Mucosa of rectum (tissue), 2 donors: Measurements from ENCODE around the gene MLX.
"Not testable (repeated sequence)": the region's sequence is repeated elsewhere in the genome, so short reads cannot be mapped to it uniquely, and the experiment has no call there.

ENCODE experiments used
- H3K27ac ChIP-seq, 2 donors: one replicate each; pipeline ENCODE4 v1.7.0; 2013; ENCODE audit warnings: inconsistent platforms in 2 of 2, low read depth in 2 of 2, low read length in 2 of 2
- H3K27me3 ChIP-seq, 2 donors: one replicate each; pipeline ENCODE4 v1.7.0; 2013; ENCODE audit warnings: low read length in 2 of 2; ENCODE audit not compliant: control insufficient read depth in 2 of 2, insufficient read depth in 2 of 2
- H3K36me3 ChIP-seq, 2 donors: one replicate each; pipeline ENCODE4 v1.7.0; 2013; ENCODE audit warnings: low read length in 2 of 2; ENCODE audit not compliant: control insufficient read depth in 2 of 2, insufficient read depth in 2 of 2
- H3K4me1 ChIP-seq, 2 donors: one replicate each; pipeline ENCODE4 v1.7.0; 2013; ENCODE audit warnings: low read length in 2 of 2, mild to moderate bottlenecking in 1 of 2; ENCODE audit not compliant: control insufficient read depth in 2 of 2, insufficient read depth in 2 of 2
- H3K4me3 ChIP-seq, 2 donors: one replicate each; pipeline ENCODE4 v1.7.0; 2013; ENCODE audit warnings: low read length in 2 of 2
- H3K9ac ChIP-seq, 2 donors: one replicate each; pipeline ENCODE4 v1.7.0; 2013; ENCODE audit warnings: low read length in 2 of 2, low read depth in 1 of 2, mild to moderate bottlenecking in 1 of 2
- H3K9me3 ChIP-seq, 2 donors: one replicate each; pipeline ENCODE4 v1.7.0; 2013; ENCODE audit warnings: low read length in 2 of 2; ENCODE audit not compliant: control insufficient read depth in 2 of 2
- donor health status: healthy.
- donor health status: Normal muscosa, but diverticular disease.

The MLX gene

GRCh38 chr17:42596386-42596785 lies 29.5 kb downstream of the MLX start:
- Histone ChIP-seq H3K36me3 (peaks cover 2 to 14% of the 10 kb centered on the region in 2 donors), H3K9ac (no peak overlapping the region), H3K4me1 (peaks cover 0 to 4% of the 10 kb centered on the region in 2 donors), H3K4me3 (no peak overlapping the region), H3K27me3 (no peaks in the 10 kb centered on the region), H3K9me3 (no peaks in the 10 kb centered on the region), H3K27ac (no peak overlapping the region)

DNA sequence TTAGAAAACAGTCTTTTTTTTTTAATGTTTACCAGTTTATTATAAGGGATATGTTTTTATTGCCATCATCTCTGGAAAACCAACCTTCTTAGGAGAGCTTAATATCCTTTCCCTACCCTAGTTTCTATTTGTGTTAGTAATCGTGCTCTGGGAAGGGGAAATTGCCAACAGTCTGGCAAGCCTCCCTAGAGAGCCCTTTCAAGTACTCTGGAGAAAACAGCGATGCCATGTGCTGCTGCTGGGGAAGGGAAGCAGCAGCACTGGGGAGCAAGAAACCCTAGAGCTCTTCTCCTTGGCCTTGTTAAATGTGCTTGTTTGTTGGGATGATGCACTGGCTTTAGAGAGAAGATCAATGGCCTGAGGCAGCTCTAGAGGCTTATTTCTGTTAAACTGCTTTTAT lies 32.0 kb downstream of the MLX start:
- H3K27me3 ChIP-seq = no peaks in the 10 kb centered on the region
- no peaks in the 10 kb centered on the region for H3K9me3 ChIP-seq
- no peak overlapping the region for H3K4me3 ChIP-seq
- no peak overlapping the region for H3K9ac ChIP-seq
- H3K27ac ChIP-seq = no peak overlapping the region
- peaks cover 0 to 7% of the 10 kb centered on the region in 2 donors for H3K36me3 ChIP-seq
- H3K4me1 ChIP-seq = peaks cover 0 to 4% of the 10 kb centered on the region in 2 donors

DNA sequence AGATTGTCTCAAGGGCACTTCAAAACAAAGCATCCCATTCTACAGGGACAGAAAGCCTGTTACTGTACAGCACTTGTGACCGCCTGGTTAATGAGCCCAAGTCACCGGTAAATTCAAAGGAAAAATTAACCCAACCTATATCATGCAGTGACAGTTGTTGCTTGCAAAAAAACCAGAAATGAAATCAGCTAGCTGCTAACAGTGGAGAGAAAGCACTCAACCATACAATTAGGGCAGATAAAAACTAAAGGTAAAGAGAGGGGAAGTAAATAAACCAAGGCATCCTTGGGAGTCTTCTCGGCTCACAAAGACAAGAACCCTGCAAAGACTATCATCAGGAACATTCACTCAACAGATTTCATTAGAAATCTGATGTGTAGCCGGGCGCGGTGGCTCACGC lies 36.4 kb downstream of the MLX start:
- Histone ChIP-seq H3K4me1 (peaks cover 10 to 15% of the 10 kb centered on the region in 2 donors), H3K9ac (no peak overlapping the region)

GRCh38 chr17:42607769-42608168 lies 40.9 kb downstream of the MLX start:
- H3K4me3 ChIP-seq = peak overlapping the region; percentile 98 to 100
- no peak overlapping the region for H3K27ac ChIP-seq
- no peaks in the 10 kb centered on the region for H3K9me3 ChIP-seq
- peaks cover 0 to 10% of the 10 kb centered on the region in 2 donors for H3K36me3 ChIP-seq
- H3K27me3 ChIP-seq = no peaks in the 10 kb centered on the region
- H3K9ac ChIP-seq = peak overlapping the region; percentile 95 to 98
- H3K4me1 ChIP-seq = peaks cover 11 to 13% of the 10 kb centered on the region in 2 donors

More for the DNA sequence above, 36.4 kb downstream of the MLX start:
- Histone ChIP-seq H3K27me3 (no peaks in the 10 kb centered on the region), H3K36me3 (peaks cover 0 to 2% of the 10 kb centered on the region in 2 donors), H3K27ac (no peak overlapping the region), H3K9me3 (no peaks in the 10 kb centered on the region), H3K4me3 (no peak overlapping the region)

DNA sequence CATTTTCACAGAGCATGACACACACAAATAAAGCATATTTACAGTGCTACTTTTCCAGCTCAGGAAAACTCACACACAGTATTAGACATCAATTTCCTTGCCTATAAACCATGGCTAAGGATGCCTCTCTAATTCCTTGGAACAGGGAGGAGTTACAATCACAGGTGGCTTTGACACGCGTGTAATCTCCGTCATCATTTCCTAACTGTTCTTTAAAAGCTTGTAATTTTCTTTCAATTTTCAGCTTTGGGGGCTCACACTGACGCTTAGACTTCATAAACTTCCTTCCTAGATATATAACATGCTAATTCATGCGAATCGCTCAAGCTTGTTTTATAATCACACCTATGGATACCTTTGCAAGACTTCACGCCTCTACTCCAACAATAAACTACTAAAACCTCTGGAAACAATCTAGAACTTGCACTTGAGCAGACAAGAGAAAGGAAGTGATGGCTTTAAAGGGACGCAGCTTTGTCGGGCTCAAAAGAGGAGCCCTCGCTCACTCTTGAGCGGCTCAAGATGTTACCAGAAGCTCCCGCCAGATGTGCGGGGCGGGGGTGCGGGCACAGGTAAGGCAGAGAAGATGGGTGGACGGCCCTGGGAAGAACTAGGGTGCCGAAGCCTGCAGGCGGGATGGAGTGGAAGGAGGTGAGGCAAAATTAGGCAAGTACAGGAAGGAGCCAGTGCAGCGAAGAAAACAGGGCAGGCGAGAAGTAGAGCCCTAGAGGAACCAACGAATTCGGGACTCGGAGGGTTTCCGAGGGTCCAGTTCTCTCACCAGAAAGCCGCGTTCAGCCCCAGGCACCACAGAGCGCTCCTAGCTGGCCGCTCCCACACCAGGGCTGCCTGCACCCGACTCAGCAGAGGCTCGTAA lies 41.6 kb downstream of the MLX start:
- Histone ChIP-seq H3K36me3 (peaks cover 3 to 18% of the 10 kb centered on the region in 2 donors), H3K4me3 (peak overlapping the region; percentile 98 to 100), H3K27ac (peak overlapping the region; percentile 86 to 95), H3K27me3 (no peaks in the 10 kb centered on the region), H3K9ac (peak overlapping the region; percentile 95 to 98), H3K4me1 (peaks cover 11 to 13% of the 10 kb centered on the region in 2 donors), H3K9me3 (no peaks in the 10 kb centered on the region)

DNA sequence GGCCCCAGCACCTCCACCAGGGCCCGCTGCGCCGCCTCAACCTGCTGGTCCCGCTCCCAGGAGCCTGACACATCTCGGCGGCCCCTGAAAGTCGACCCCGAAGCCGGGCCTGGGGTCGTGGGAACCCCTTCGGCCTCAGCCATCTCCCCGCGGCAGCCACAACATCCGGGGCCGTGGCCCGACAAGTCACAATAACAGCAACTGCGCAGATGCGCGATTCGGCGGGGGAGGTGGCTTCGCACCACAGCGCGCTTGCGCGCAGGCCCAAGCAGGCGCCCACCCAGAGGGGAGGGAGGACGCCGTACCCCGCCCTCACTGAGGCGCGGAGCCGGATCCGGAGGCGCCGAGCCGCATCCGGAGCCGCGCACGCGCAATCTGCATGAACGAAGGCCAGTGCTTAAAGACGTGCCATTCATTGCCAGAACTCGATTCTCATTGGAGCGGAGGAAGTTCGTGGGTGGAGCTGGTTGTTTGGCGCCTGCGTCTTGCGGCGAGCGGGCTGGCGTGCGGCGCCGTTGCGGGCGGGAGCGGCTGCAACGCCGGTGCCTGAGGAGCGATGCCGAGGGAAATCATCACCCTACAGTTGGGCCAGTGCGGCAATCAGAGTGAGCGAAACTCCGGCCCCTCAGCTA lies 42.4 kb downstream of the MLX start, which contains the start of the genes RETREG3 and TUBG1:
RETREG3 (minus strand) TSS at position 193 of the 632 bp plus-strand sequence; CDS start at position 143, 50 bp downstream.
TUBG1 (plus strand) TSS at position 502 of the 632 bp plus-strand sequence; CDS start at position 557, 55 bp downstream.
- H3K4me3 ChIP-seq = peak within 1 kb of the TSS; percentile 98 to 100
- H3K9me3 ChIP-seq = no peaks in the 10 kb centered on the region
- H3K27ac ChIP-seq = peak within 1 kb of the TSS; percentile 86 to 95
- H3K36me3 ChIP-seq = peaks cover 3 to 22% of the 10 kb centered on the region in 2 donors
- no peaks in the 10 kb centered on the region for H3K27me3 ChIP-seq
- H3K9ac ChIP-seq = peak within 1 kb of the TSS; percentile 95 to 98
- peaks cover 11 to 13% of the 10 kb centered on the region in 2 donors for H3K4me1 ChIP-seq

DNA sequence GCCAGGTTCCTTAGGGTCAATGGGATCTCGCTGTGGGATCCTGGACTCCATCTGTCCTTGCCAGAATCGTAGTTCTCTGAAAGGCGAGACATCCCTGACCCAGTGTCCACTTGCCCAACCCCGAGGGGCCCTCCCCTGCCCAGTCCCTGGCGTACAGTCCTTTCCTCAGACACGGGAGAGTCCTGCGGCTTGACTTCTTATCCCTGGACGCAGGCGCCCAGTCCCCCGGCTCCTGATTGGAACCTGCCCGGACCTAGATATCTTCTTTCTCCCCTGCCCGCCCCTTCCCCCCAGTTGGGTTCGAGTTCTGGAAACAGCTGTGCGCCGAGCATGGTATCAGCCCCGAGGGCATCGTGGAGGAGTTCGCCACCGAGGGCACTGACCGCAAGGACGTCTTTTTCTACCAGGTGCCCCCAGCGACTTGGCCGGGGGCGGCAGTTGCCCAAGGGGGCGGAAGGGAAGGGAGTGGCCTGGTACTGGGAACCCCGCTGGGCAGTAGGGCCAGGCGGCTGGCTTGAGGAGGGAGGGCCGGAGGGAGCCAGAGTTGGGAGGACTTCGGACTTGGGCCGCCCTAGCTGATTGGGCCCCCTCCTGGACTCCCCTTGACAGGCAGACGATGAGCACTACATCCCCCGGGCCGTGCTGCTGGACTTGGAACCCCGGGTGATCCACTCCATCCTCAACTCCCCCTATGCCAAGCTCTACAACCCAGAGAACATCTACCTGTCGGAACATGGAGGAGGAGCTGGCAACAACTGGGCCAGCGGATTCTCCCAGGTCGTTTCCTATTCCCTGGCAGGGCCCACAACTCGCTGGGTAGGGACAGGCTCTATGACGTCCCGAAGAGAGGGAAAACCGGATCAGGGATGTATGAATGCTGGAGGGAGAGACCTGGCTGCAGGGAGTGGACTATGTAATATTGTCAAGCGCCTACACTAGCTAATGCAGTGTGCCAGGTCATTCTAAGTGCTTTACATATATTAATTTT lies 43.2 kb downstream of the MLX start:
- Histone ChIP-seq H3K27ac (peak overlapping the region; percentile 73 to 79), H3K36me3 (peaks cover 10 to 28% of the 10 kb centered on the region in 2 donors), H3K9ac (peak overlapping the region; percentile 68 to 77), H3K4me1 (peaks cover 11 to 13% of the 10 kb centered on the region in 2 donors), H3K4me3 (peak overlapping the region; percentile 94 to 100)
- not testable (repeated sequence) for H3K9me3 ChIP-seq, H3K27me3 ChIP-seq

DNA sequence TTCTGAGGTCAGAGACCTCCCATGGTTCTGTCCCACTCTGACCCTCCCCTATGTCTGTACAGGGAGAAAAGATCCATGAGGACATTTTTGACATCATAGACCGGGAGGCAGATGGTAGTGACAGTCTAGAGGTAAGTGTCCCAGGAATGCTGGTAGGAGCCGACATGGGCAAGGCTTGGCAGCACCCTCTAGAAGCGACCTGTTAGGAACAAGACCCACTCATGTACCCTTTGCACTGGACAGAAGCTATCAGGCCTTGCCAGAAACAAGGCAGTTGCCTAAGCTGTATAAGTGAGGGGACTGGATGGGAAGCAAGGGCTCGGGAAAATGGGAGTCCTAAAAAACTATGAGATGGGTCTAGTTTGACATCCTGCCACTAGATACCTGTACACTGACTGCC lies 45.1 kb downstream of the MLX start:
- no peaks in the 10 kb centered on the region for H3K27me3 ChIP-seq
- no peaks in the 10 kb centered on the region for H3K9me3 ChIP-seq
- H3K4me1 ChIP-seq = peaks cover 10 to 11% of the 10 kb centered on the region in 2 donors
- no peak overlapping the region for H3K9ac ChIP-seq
- H3K27ac ChIP-seq = no peak overlapping the region
- no peak overlapping the region for H3K4me3 ChIP-seq
- peaks cover 13 to 29% of the 10 kb centered on the region in 2 donors for H3K36me3 ChIP-seq

DNA sequence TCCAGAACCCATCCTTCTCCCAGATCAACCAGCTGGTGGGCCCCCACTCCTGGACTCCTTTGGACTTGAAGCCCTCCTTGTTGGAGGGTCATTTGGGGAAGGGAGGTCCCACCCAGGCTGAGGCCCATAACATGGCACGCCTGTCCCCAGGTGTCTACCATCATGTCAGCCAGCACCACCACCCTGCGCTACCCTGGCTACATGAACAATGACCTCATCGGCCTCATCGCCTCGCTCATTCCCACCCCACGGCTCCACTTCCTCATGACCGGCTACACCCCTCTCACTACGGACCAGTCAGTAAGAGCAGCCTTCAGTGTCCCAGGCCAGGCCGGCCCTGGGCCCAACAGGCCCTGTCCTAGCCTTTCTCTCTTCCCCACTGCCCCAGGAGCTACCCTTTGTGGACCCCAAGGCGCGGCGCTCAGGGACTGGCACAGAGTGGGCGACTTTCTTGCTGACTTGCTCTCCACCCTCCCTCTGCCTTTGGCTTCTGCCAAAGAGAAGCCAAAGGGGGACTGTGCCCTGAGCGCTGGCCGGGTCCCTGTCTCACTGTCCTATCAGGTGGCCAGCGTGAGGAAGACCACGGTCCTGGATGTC lies 46.9 kb downstream of the MLX start:
- H3K4me3 ChIP-seq = no peak overlapping the region
- H3K9ac ChIP-seq = no peak overlapping the region
- no peaks in the 10 kb centered on the region for H3K27me3 ChIP-seq
- no peaks in the 10 kb centered on the region for H3K9me3 ChIP-seq
- H3K27ac ChIP-seq = no peak overlapping the region
- peaks cover 6 to 8% of the 10 kb centered on the region in 2 donors for H3K4me1 ChIP-seq
- peaks cover 13 to 29% of the 10 kb centered on the region in 2 donors for H3K36me3 ChIP-seq
